ENCODE measurements around the gene DNM3. TPM values are rescaled to one million over a fixed set of nuclear protein-coding genes. Genes with fewer than 3 reads are reported as not detected.
"Not testable (repeated sequence)": the region's sequence is repeated elsewhere in the genome, so short reads cannot be mapped to it uniquely, and the experiment has no call there.

DNM3 gene
- polyA plus RNA-seq, 3 donors: 0.15 TPM; not detected in 2

DNA sequence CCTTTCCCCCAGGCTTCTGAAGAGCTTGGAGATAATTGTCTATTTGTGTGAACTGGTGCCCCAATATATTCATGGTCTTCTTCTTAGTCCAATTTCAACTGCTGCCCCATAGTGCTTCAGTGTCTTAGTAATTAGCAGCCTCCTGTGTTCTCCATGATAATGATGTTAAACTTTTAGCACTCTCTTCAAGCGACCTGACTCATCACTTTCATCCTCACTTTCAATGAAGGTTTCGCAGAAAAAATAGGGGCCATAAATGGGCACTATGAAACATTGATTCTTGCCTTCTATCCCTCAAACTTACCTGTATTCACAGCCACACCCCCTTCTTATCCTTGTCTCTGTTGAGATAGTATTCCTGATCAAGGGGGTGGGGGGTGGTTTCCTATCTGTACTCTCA, 210.6 kb downstream of the DNM3 start:
- no peak overlapping the region for H3K27ac Mint-ChIP-seq
- no peaks in the 10 kb centered on the region for H3K4me1 Mint-ChIP-seq
- WGBS (ENCODE audit: insufficient coverage): no CpG with 5 or more reads among the region's 2 CpGs
- Histone ChIP-seq H3K4me2 (replicated peaks; ENCODE audit: extremely low read depth, low read length, poor library complexity, severe bottlenecking) (no peak overlapping the region), H3K27me3 (ENCODE audit: control insufficient read depth in 2 of 2, insufficient read depth in 2 of 2, low read length in 2 of 2) (no peaks in the 10 kb centered on the region), H3K4me1 (ENCODE audit: control insufficient read depth in 1 of 2, insufficient read depth in 2 of 2, low read length in 2 of 2) (no peaks in the 10 kb centered on the region), H3K79me2 (ENCODE audit: insufficient read depth, low read length) (no peaks in the 10 kb centered on the region), H3K9me3 (replicated peaks in 1 of 2; ENCODE audit: control insufficient read depth in 1 of 2, insufficient read depth in 1 of 2, low read length in 2 of 2) (no peaks in the 10 kb centered on the region), H3K9ac (ENCODE audit: insufficient read depth, low read length, poor library complexity, severe bottlenecking) (no peak overlapping the region), H3K36me3 (replicated peaks in 1 of 2; ENCODE audit: control insufficient read depth in 1 of 2, insufficient read depth in 2 of 2, low read length in 2 of 2) (no peaks in the 10 kb centered on the region), H3K4me3 (replicated peaks in 1 of 3; ENCODE audit: low read depth in 2 of 3, low read length in 3 of 3) (no peak overlapping the region), H2AFZ (ENCODE audit: insufficient read depth, low read depth, low read length, poor library complexity, severe bottlenecking) (no peak overlapping the region), H4K20me1 (ENCODE audit: insufficient read depth, low read length) (no peaks in the 10 kb centered on the region), H3K27ac (ENCODE audit: low read depth in 1 of 2, low read length in 2 of 2) (no peak overlapping the region)
- peaks cover 0 to 3% (median 0%) of the 10 kb centered on the region in 7 donors for H3K9me3 Mint-ChIP-seq
- H3K27me3 Mint-ChIP-seq (ENCODE audit: low read depth in 3 of 3): no peaks in the 10 kb centered on the region
- TF ChIP-seq, protein P1, sequence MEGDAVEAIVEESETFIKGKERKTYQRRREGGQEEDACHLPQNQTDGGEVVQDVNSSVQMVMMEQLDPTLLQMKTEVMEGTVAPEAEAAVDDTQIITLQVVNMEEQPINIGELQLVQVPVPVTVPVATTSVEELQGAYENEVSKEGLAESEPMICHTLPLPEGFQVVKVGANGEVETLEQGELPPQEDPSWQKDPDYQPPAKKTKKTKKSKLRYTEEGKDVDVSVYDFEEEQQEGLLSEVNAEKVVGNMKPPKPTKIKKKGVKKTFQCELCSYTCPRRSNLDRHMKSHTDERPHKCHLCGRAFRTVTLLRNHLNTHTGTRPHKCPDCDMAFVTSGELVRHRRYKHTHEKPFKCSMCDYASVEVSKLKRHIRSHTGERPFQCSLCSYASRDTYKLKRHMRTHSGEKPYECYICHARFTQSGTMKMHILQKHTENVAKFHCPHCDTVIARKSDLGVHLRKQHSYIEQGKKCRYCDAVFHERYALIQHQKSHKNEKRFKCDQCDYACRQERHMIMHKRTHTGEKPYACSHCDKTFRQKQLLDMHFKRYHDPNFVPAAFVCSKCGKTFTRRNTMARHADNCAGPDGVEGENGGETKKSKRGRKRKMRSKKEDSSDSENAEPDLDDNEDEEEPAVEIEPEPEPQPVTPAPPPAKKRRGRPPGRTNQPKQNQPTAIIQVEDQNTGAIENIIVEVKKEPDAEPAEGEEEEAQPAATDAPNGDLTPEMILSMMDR (IDR thresholded peaks at IDR 0.05): no peak
- intact Hi-C loops (cut with micrococcal nuclease): no loop called here
- DNase-seq: no peak
- H3K36me3 Mint-ChIP-seq: no peaks in the 10 kb centered on the region
- no peak overlapping the region for H3K4me3 Mint-ChIP-seq

DNA sequence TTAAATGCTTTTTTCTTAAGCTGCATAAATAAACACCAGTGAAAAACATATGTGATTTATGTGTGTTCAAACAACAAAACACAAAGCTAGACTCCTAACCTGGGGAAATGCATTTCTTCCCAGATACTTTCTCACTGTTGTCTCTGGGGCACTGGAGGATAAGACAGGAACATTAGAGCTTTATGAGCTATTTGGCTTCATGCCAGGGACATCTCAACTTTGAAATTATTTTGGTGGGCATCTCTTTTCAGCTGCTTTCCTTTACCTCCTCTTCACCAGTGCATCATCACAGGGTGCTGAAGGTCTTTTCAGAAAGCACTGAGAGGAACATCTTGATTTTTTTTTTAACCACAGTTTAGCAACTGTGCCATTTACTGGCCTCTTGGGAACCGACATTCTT, 212.9 kb downstream of the DNM3 start:
- no peaks in the 10 kb centered on the region for H3K4me1 Mint-ChIP-seq
- no peak for DNase-seq
- no peak overlapping the region for H3K9ac ChIP-seq (ENCODE audit: insufficient read depth, low read length, poor library complexity, severe bottlenecking)

DNA sequence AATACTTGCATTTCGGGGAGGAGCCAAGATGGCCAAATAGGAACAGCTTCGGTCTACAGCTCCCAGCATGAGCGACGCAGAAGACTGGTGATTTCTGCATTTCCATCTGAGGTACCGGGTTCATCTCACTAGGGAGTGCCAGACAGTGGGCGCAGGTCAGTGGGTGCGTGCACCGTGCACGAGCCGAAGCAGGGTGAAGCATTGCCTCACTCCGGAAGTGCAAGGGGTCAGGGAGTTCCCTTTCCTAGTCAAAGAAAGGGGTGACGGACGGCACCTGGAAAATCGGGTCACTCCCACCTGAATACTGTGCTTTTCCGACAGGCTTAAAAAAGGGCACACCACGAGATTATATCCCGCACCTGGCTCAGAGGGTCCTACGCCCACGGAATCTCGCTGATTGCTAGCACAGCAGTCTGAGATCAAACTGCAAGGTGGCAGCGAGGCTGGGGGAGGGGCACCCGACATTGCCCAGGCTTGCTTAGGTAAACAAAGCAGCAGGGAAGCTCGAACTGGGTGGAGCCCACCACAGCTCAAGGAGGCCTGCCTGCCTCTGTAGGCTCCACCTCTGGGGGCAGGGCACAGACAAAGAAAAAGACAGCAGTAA, 214.6 kb downstream of the DNM3 start:
- H3K4me3 ChIP-seq (replicated peaks in 1 of 3; ENCODE audit: low read depth in 2 of 3, low read length in 3 of 3); H3K4me3 Mint-ChIP-seq; H3K4me1 Mint-ChIP-seq; H3K27me3 Mint-ChIP-seq (ENCODE audit: low read depth in 3 of 3); H3K9me3 ChIP-seq (replicated peaks in 1 of 2; ENCODE audit: control insufficient read depth in 1 of 2, insufficient read depth in 1 of 2, low read length in 2 of 2); H3K4me2 ChIP-seq (replicated peaks; ENCODE audit: extremely low read depth, low read length, poor library complexity, severe bottlenecking); H3K79me2 ChIP-seq (ENCODE audit: insufficient read depth, low read length); H3K9me3 Mint-ChIP-seq; H3K9ac ChIP-seq (ENCODE audit: insufficient read depth, low read length, poor library complexity, severe bottlenecking); H4K20me1 ChIP-seq (ENCODE audit: insufficient read depth, low read length); H3K4me1 ChIP-seq (ENCODE audit: control insufficient read depth in 1 of 2, insufficient read depth in 2 of 2, low read length in 2 of 2); H3K36me3 Mint-ChIP-seq; H3K27me3 ChIP-seq (ENCODE audit: control insufficient read depth in 2 of 2, insufficient read depth in 2 of 2, low read length in 2 of 2); intact Hi-C loops (cut with micrococcal nuclease); H3K27ac ChIP-seq (ENCODE audit: low read depth in 1 of 2, low read length in 2 of 2); H2AFZ ChIP-seq (ENCODE audit: insufficient read depth, low read depth, low read length, poor library complexity, severe bottlenecking); H3K36me3 ChIP-seq (replicated peaks in 1 of 2; ENCODE audit: control insufficient read depth in 1 of 2, insufficient read depth in 2 of 2, low read length in 2 of 2); DNase-seq; H3K27ac Mint-ChIP-seq: not testable (repeated sequence)
- WGBS (ENCODE audit: insufficient coverage): 99% methylated on average over 12 of the region's 23 CpGs

More for the DNA sequence above, 212.9 kb downstream of the DNM3 start:
- no peak overlapping the region for H3K27ac ChIP-seq (ENCODE audit: low read depth in 1 of 2, low read length in 2 of 2)
- H3K4me3 ChIP-seq (replicated peaks in 1 of 3; ENCODE audit: low read depth in 2 of 3, low read length in 3 of 3): no peak overlapping the region
- H3K4me3 Mint-ChIP-seq: no peak overlapping the region
- H2AFZ ChIP-seq (ENCODE audit: insufficient read depth, low read depth, low read length, poor library complexity, severe bottlenecking): no peak overlapping the region
- H3K27me3 ChIP-seq (ENCODE audit: control insufficient read depth in 2 of 2, insufficient read depth in 2 of 2, low read length in 2 of 2): no peaks in the 10 kb centered on the region
- no peaks in the 10 kb centered on the region for H3K79me2 ChIP-seq (ENCODE audit: insufficient read depth, low read length)
- H3K27ac Mint-ChIP-seq: no peak overlapping the region
- H3K36me3 ChIP-seq (replicated peaks in 1 of 2; ENCODE audit: control insufficient read depth in 1 of 2, insufficient read depth in 2 of 2, low read length in 2 of 2): no peaks in the 10 kb centered on the region
- H3K27me3 Mint-ChIP-seq (ENCODE audit: low read depth in 3 of 3): no peaks in the 10 kb centered on the region
- WGBS (ENCODE audit: insufficient coverage): no CpG with 5 or more reads among the region's 1 CpG
- no peaks in the 10 kb centered on the region for H3K9me3 ChIP-seq (replicated peaks in 1 of 2; ENCODE audit: control insufficient read depth in 1 of 2, insufficient read depth in 1 of 2, low read length in 2 of 2)
- no peak overlapping the region for H3K4me2 ChIP-seq (replicated peaks; ENCODE audit: extremely low read depth, low read length, poor library complexity, severe bottlenecking)
- no peaks in the 10 kb centered on the region for H4K20me1 ChIP-seq (ENCODE audit: insufficient read depth, low read length)
- no peaks in the 10 kb centered on the region for H3K4me1 ChIP-seq (ENCODE audit: control insufficient read depth in 1 of 2, insufficient read depth in 2 of 2, low read length in 2 of 2)
- peaks cover 0 to 3% (median 0%) of the 10 kb centered on the region in 7 donors for H3K9me3 Mint-ChIP-seq
- no peaks in the 10 kb centered on the region for H3K36me3 Mint-ChIP-seq
- intact Hi-C loops (cut with micrococcal nuclease): no loop called here
- TF ChIP-seq, protein P1 (IDR thresholded peaks at IDR 0.05): no peak
